ENCODE data around the gene SLC8B1.

GRCh38 chr12:113262710-113263109, 72.2 kb downstream of the SLC8B1 start:
- TF ChIP-seq, protein P1, sequence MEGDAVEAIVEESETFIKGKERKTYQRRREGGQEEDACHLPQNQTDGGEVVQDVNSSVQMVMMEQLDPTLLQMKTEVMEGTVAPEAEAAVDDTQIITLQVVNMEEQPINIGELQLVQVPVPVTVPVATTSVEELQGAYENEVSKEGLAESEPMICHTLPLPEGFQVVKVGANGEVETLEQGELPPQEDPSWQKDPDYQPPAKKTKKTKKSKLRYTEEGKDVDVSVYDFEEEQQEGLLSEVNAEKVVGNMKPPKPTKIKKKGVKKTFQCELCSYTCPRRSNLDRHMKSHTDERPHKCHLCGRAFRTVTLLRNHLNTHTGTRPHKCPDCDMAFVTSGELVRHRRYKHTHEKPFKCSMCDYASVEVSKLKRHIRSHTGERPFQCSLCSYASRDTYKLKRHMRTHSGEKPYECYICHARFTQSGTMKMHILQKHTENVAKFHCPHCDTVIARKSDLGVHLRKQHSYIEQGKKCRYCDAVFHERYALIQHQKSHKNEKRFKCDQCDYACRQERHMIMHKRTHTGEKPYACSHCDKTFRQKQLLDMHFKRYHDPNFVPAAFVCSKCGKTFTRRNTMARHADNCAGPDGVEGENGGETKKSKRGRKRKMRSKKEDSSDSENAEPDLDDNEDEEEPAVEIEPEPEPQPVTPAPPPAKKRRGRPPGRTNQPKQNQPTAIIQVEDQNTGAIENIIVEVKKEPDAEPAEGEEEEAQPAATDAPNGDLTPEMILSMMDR (IDR thresholded peaks at IDR 0.05; ENCODE audit: poor library complexity, severe bottlenecking) = no peak
- TF ChIP-seq SMC3 (conservative IDR thresholded peaks at IDR 0.05; ENCODE audit: poor library complexity) = no peak

Data from neural cell (in vitro differentiated cells).